Central memory CD4-positive, alpha-beta T cell (primary cell): ENCODE results near the gene ZNF705A.
"Not testable (repeated sequence)": the region's sequence is repeated elsewhere in the genome, so short reads cannot be mapped to it uniquely, and the experiment has no call there.

ENCODE experiments used
- DNase-seq: peaks from one replicate; pipeline ENCODE4 v3.0.0; 2022
- total RNA-seq, 3 experiments: gene quantifications; one replicate each; lab custom pipeline; 2026; lab: John Stamatoyannopoulos, UW

The ZNF705A gene
- 0 reads per million in 3 experiments for total RNA-seq

DNA sequence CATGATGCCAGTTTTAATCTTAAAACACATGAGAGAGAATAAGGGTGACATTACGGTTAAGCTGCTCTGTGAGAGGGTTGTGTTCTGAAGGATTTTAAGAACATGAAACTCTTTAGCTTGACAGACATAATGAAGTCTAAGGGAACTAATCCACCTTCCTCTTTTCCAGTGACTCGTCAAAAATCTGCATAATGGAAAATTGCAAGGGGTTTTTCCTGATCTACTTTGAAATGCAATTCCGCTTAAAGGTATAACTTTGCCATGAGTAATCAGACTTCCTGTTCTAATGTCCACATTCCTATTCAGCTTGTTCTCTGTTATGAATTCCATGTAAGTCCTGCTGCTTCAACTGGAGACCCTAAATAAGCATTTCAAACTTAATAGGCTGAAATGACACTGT, at the start of gene ZNF705A:
Gene ZNF705A, plus strand, starts transcription at position 171 of the 400 bp plus-strand sequence. CDS start 15,611 bp downstream, outside the sequence.
- no peak for DNase-seq

GRCh38 chr12:8108808-8109398, 47.9 kb upstream of the ZNF705A start:
- peak; percentile 59 for DNase-seq

GRCh38 chr12:8113117-8113516, 43.7 kb upstream of the ZNF705A start:
- DNase-seq, result not testable (repeated sequence)

DNA sequence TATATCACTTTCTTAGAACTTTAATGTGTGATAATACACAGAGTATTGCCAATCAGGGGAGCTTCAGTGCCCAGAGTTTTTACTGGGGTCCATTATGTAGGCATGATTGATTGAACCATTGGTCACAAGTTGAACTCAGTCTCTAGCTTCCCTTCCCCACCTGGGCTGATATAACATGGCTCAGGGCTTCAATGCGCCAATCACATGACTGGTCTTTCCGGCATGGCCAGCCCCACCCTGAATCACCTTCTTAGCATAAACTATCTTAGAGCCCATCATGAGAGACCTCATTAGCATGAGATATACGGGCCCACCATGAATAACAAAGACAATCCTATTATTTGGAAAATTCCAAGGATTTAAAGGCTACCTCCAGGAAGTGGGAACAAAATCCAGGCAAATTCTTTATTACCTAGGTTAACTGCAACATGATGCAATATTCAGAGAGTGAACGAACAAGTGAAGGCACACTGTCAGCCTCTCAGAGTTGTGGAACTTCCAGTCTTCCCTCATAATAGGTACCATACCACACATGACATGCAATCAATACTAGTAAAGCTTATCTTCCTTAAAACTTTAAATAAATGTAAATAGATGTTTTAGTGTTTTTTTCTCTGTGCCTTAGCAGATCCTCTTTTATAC, 36.6 kb upstream of the ZNF705A start:
- no peak for DNase-seq

DNA sequence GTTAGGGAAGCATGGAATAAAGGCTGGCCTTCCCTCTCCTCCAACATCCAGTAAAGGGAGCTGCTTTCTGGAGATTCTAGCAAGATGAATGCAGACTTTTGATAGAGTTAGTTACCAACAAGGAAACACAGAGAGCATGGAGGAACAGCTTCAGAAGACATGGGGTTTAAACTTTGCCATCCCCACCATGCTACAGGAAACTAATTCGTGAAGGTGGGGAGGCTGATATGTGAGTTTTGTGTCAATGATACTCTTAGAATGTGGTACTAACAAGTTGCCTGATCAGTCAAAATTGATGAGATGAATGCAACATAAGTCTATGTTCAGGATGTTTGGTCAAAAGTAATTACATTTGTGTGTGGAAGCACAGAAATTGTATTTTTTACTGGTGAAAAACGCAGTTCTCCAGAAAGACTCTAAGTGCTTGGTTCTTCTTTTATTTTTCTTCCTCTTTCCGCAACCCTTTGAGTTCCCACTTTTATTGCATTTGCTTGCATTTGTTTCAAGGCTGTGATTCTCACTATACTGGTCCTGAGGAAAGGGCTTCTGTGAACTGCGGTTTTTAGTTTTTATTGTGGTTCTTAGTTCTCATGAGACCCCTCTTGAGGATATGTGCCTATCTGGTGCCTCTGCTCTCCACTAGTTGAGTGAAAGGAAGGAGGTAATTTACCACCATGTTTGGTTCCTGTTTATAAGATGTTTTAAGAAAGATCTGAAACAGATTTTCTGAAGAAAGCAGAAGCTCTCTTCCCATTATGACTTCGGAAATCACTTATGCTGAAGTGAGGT, 33.5 kb upstream of the ZNF705A start, which contains the start of gene CLEC4A:
Gene CLEC4A, plus strand, starts transcription at position 494 of the 789 bp plus-strand sequence. Its CDS starts 262 bp downstream, at position 756.
- no peak for DNase-seq

GRCh38 chr12:8127138-8127537, 29.7 kb upstream of the ZNF705A start:
- peak; percentile 43 for DNase-seq

GRCh38 chr12:8133636-8134397, 23.0 kb upstream of the ZNF705A start:
- not testable (repeated sequence) for DNase-seq

DNA sequence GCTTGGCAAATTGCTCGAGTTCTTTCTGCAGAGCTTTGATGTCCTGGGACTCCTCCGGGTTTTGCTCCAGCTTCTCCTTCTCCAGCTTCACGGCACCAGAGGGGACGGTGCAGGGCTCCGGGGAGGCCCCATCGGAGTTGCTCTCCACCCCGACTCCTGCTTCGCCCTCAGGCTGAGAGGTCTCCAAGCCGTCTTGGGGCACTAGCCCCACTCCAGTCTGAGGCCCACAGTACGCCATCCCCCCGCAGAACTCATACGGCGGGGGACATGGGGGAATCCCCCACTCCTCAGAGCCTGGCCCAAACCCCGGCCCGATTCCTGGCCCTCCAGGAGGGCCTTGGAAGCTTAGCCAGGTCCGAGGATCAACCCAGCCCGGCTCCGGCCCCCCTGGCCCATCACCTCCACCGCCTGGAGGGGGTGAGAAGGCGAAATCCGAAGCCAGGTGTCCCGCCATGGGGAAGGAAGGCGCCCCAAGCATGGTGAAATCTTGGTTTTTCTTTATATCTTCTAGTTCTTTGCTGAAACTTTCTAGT, 22.4 kb upstream of the ZNF705A start:
- not testable (repeated sequence) for DNase-seq

- not testable (repeated sequence) for DNase-seq
Measured at GRCh38 chr12:8141647-8142046, 15.2 kb upstream of the ZNF705A start.

DNA sequence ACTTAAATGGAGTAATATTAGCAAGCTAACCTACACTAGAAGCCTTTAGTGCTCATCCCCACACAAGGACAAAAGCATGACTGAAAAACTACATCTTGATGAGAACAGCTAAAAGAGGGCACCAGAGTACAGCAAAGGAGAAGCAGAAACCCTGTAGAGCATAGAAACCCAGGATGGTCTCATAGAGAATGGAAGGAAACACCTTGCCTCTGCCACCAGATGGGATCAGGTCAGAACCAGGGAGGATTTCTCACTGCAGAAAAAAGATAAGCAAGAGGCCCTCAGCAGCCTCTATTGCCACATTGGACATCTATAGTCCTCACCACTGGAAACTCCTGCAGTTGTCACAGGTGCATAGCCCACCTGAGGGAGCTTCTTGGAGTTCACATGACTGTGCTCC, 13.6 kb upstream of the ZNF705A start:
- no peak for DNase-seq

DNA sequence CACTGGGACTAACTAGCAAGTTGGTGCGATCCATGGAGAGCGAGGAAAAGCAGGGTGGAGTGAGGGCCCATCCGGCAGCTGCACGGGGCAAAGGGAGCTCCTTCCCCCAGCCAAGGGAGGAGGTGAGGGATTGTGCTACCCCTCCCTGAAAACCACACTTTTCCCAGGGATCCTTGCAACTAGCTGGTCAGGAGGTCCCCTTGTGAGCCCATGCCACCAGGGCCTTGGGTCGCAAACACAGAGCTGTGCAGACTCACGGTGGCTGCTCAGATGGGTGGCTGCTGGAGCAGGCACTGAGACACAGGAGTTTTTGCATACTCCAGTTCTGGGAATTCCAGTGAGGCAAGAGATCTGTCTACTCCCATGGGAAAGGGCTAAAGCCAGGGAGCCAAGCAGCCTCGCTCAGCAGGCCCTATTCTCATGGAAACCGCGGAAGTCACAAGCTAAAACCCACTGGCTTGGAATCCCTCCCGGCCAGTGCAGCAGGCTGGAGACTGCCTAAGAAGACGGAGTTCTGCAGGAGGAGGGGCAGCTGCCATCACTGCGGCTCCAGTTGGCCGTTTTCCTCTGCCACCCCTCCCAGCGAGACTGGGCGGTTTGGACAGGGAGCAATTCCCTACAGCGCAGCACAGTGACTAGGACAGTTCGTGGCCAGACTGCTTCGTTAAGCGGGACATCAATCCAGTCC, 10.9 kb upstream of the ZNF705A start:
- DNase-seq, result no peak

- DNase-seq, result no peak
Measured at GRCh38 chr12:8146442-8146771, 10.4 kb upstream of the ZNF705A start.

GRCh38 chr12:8154526-8154925, 2.3 kb upstream of the ZNF705A start:
- peak; percentile 9 for DNase-seq

GRCh38 chr12:8156416-8156815, 399 bp upstream of the ZNF705A start:
- no peak for DNase-seq

GRCh38 chr12:8157484-8158198, 826 bp downstream of the ZNF705A start:
- no peak for DNase-seq

- DNase-seq, result not testable (repeated sequence)
Measured at GRCh38 chr12:8172911-8173310, 16.1 kb downstream of the ZNF705A start.

- DNase-seq, result peak; percentile 83
Measured at GRCh38 chr12:8179989-8180585, 23.3 kb downstream of the ZNF705A start.

DNA sequence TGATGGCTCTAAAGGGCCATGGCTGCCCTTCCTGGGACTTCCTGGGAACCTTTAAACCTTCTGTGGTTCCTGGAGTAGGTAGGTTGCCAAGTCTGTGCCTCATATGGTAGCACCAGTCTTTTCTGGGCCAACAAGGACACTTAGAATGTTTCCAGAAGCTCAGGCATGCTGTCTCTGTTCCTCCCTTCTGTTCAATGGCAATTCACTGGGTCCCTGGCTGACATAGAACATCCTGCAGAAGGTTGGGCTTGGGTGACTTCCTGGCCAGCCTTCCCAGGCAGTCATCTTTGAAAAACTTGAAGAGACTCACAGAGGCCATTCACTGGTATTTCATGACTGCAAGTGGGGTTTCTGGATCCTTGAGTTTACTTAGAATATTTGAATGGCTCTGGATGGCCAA, 24.5 kb downstream of the ZNF705A start:
- DNase-seq, result not testable (repeated sequence)

GRCh38 chr12:8182923-8183322, 26.1 kb downstream of the ZNF705A start:
- not testable (repeated sequence) for DNase-seq

DNA sequence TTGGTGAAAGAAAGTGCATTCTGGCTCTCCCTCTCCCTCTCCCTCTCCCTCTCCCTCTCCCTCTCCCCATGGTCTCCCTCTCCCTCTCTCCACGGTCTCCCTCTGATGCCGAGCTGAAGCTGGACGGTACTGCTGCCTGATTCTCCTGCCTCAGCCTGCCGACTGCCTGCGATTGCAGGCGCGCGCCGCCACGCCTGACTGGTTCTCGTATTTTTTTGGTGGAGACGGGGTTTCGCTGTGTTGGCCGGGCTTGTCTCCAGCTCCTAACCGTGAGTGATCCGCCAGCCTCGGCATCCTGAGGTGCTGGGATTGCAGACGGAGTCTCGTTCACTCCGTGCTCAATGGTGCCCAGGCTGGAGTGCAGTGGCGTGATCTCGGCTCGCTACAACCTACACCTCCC, 26.5 kb downstream of the ZNF705A start:
- DNase-seq, result not testable (repeated sequence)

DNA sequence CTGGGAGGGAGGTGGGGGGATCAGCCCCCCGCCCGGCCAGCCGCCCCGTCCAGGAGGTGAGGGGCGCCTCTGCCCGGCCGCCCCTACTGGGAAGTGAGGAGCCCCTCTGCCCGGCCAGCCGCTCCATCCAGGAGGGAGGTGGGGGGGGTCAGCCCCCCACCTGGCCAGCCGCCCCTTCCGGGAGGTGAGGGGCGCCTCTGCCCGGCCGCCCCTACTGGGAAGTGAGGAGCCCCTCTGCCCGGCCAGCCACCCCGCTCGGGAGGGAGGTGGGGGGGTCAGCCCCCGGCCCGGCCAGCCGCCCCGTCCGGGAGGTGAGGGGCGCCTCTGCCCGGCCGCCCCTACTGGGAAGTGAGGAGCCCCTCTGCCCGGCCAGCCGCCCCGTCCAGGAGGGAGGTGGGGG, 27.4 kb downstream of the ZNF705A start:
- not testable (repeated sequence) for DNase-seq
